HFFc6 (cell line): ENCODE measurements around the gene GMEB2. TPM values are rescaled to one million over a fixed set of nuclear protein-coding genes. Genes with fewer than 3 reads are reported as not detected.
A peak's percentile ranks its signal among the peaks of the same experiment; 100 is the strongest.
"Not testable (repeated sequence)": the region's sequence is repeated elsewhere in the genome, so short reads cannot be mapped to it uniquely, and the experiment has no call there.

ENCODE experiments used
- DNase-seq: peaks from one replicate; pipeline ENCODE4 v3.0.0-alpha.2; 2018
- H3K27ac Mint-ChIP-seq: 2 replicates; pipeline ENCODE4 v1.8.0; 2020; ENCODE audit warnings: mild to moderate bottlenecking, mixed read lengths
- H3K27me3 Mint-ChIP-seq: 2 replicates; pipeline ENCODE4 v1.8.0; 2021; ENCODE audit warnings: mild to moderate bottlenecking, moderate library complexity, mixed read lengths; ENCODE audit not compliant: insufficient read depth
- H3K36me3 Mint-ChIP-seq: 2 replicates; pipeline ENCODE4 v1.8.0; 2021; ENCODE audit warnings: low read depth, mixed read lengths
- H3K4me1 Mint-ChIP-seq: 2 replicates; pipeline ENCODE4 v1.8.0; 2020; ENCODE audit warnings: low read depth, mixed read lengths
- H3K4me3 Mint-ChIP-seq: 2 replicates; pipeline ENCODE4 v1.8.0; 2020; ENCODE audit warnings: mild to moderate bottlenecking, moderate library complexity, mixed read lengths
- H3K9me3 Mint-ChIP-seq: 2 replicates; pipeline ENCODE4 v1.8.0; 2020; ENCODE audit warnings: mild to moderate bottlenecking, mixed read lengths
- CTCF ChIP-seq: fragments of 200-600 bp; sonication (generic); IDR thresholded peaks from 2 replicates; pipeline ENCODE4 v1.5.0; 2021; ENCODE audit warnings: antibody characterized with exemption, mild to moderate bottlenecking
- total RNA-seq, 6 experiments: library from RNA; stranded (reverse); fragmentation: NEBNext Ultra II Directional; extraction: Animal tissue kit (Norgen Biotek cat#: 25700); gene quantifications; 2 replicates in 1 of 6; 3 replicates in 5 of 6; pipeline ENCODE4 v1.2.3, GENCODE V29; 2021

GMEB2 gene
- total RNA-seq, 6 experiments from 2014 or later: 10.9 to 12.4 (median 12.0) TPM

GRCh38 chr20:63655249-63655648 is 28.3 kb upstream of the GMEB2 start:
- Mint-ChIP-seq H3K4me1 (peaks cover 22% of the 10 kb centered on the region), H3K27me3 (peaks cover 16% of the 10 kb centered on the region), H3K4me3 (no peak overlapping the region), H3K36me3 (no peaks in the 10 kb centered on the region; the same call in 1 of the 2 replicates), H3K9me3 (no peaks in the 10 kb centered on the region), H3K27ac (no peak overlapping the region)
- TF ChIP-seq CTCF: no peak
- no peak for DNase-seq

- Mint-ChIP-seq H3K4me1 (peaks cover 12% of the 10 kb centered on the region), H3K36me3 (no peaks in the 10 kb centered on the region; the same call in 1 of the 2 replicates), H3K27ac (no peak overlapping the region), H3K4me3 (no peak overlapping the region), H3K9me3 (no peaks in the 10 kb centered on the region), H3K27me3 (peaks cover 16% of the 10 kb centered on the region)
- DNase-seq: no peak
- TF ChIP-seq CTCF: no peak
Observed at GRCh38 chr20:63653974-63654668, 27.2 kb upstream of the GMEB2 start.

GRCh38 chr20:63653041-63653973 is 26.4 kb upstream of the GMEB2 start, which contains the start of gene STMN3:
STMN3 (minus strand) TSS chr20:63653424; CDS start chr20:63653345, 79 bp downstream.
- Mint-ChIP-seq H3K36me3 (no peaks in the 10 kb centered on the region), H3K27ac (no peak within 1 kb of the TSS), H3K9me3 (no peaks in the 10 kb centered on the region), H3K27me3 (peaks cover 12% of the 10 kb centered on the region), H3K4me3 (no peak within 1 kb of the TSS), H3K4me1 (peaks cover 10% of the 10 kb centered on the region)
- peak; percentile 41 for DNase-seq
- TF ChIP-seq CTCF: no peak

DNA sequence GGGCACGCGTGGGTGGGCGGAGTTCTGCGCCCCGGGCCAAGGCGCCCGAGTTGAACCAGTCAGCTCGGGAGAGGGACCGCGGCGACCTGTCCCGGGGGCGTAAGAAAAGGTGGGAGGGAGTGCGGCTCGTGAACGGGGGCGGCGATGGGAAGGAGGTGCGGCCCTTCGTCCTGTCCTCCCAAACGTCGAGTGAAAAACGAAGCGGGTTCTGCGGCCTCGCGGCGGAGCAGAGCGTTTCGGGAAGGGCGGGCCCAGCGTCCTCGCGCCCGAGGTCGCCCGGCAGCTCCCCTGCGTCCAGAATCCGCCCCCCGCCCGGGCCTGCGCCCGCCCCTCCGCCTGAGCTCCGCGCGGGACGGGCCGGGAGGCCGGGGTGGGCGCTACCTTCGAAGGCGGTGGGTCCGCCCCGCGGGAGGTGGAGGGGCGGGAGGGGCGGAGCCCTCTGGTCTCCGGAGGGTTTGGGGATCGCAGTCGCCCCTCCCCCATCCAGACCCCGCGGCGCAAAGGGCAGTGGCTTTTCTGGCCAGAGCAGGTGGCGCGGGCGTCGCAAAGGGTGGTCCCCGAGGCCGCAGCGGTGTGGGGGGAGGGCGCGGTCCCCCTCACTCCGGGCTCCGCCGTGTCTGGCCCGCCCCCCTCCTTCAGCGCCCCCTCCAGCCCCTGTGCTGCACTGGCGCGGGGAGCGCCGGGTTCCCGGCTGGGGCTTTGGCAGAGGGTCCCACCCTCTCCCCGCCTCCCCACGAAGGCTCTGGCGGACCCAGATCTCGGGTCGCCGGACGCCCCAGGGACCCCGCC is 25.5 kb upstream of the GMEB2 start:
- no peaks in the 10 kb centered on the region for H3K9me3 Mint-ChIP-seq
- H3K27me3 Mint-ChIP-seq: peaks cover 11% of the 10 kb centered on the region
- H3K4me3 Mint-ChIP-seq: no peak overlapping the region
- no peaks in the 10 kb centered on the region for H3K36me3 Mint-ChIP-seq
- peaks cover 5% of the 10 kb centered on the region for H3K4me1 Mint-ChIP-seq
- no peak overlapping the region for H3K27ac Mint-ChIP-seq
- DNase-seq: no peak
- no peak for TF ChIP-seq CTCF

DNA sequence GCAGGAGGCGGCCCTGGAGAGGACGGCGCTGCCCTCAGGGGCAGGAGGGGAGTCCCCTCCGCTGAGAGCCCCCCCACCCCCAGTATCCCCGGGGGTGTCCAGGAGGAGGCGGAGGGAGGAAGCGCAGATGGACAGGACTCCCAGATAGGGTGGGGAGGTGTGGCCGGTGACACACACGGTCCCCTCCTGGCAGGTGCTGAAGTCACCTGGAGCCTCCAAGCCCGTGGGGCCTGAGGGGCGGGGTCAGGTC is 25.0 kb upstream of the GMEB2 start:
- Mint-ChIP-seq H3K27me3 (peaks cover 11% of the 10 kb centered on the region), H3K9me3 (no peaks in the 10 kb centered on the region), H3K4me1 (peaks cover 5% of the 10 kb centered on the region), H3K27ac (no peak overlapping the region), H3K4me3 (peak overlapping the region; percentile 65; the same call in 1 of the 2 replicates), H3K36me3 (no peaks in the 10 kb centered on the region)
- no peak for DNase-seq
- TF ChIP-seq CTCF: no peak

DNA sequence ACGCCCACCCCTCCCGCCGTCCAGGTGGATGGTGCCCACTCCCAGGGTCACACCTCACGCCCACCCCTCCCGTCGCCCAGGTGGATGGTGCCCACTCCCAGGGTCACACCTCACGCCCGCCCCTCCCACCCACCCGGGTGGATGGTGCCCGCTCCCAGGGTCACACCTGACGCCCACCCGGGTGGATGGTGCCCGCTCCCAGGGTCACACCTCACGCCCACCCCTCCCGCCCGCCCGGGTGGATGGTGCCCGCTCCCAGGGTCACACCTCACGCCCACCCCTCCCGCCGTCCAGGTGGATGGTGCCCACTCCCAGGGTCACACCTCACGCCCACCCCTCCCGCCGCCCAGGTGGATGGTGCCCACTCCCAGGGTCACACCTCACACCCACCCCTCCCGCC is 23.6 kb upstream of the GMEB2 start:
- H3K9me3 Mint-ChIP-seq, H3K4me1 Mint-ChIP-seq, H3K4me3 Mint-ChIP-seq, H3K36me3 Mint-ChIP-seq, H3K27ac Mint-ChIP-seq, DNase-seq: not testable (repeated sequence)
- H3K27me3 Mint-ChIP-seq: peaks cover 11% of the 10 kb centered on the region
